Mesendoderm (in vitro differentiated cells): Measurements from ENCODE around the gene ADGRG4.
"Not testable (repeated sequence)": the region's sequence is repeated elsewhere in the genome, so short reads cannot be mapped to it uniquely, and the experiment has no call there.

Source experiments
- DNase-seq: peaks from one replicate; pipeline ENCODE4 v3.0.0; 2013
- H2AK5ac ChIP-seq: 2 replicates; pipeline ENCODE4 v1.6.1; 2013; ENCODE audit warnings: low read length, inconsistent platforms
- H2BK120ac ChIP-seq: 2 replicates; pipeline ENCODE4 v1.6.1; 2013; ENCODE audit warnings: low read depth, mild to moderate bottlenecking, low read length, moderate library complexity, mixed read lengths
- H2BK15ac ChIP-seq: replicated peaks from 2 replicates; pipeline ENCODE4 v1.6.1; 2013; ENCODE audit warnings: low read depth, mild to moderate bottlenecking, moderate library complexity
- H2BK5ac ChIP-seq: 2 replicates; pipeline ENCODE4 v1.6.1; 2013; ENCODE audit warnings: low read length, inconsistent platforms
- H3K18ac ChIP-seq: 2 replicates; pipeline ENCODE4 v1.6.1; 2013; ENCODE audit warnings: mild to moderate bottlenecking, low read length, mixed read lengths
- H3K23ac ChIP-seq: one replicate; pipeline ENCODE4 v1.6.1; 2013; ENCODE audit warnings: low read length
- H3K27ac ChIP-seq: 2 replicates; pipeline ENCODE4 v1.5.1; 2013; ENCODE audit warnings: low read depth, mild to moderate bottlenecking, inconsistent platforms, low read length, moderate library complexity
- H3K27me3 ChIP-seq: 2 replicates; pipeline ENCODE4 v1.6.1; 2013; ENCODE audit warnings: low read length, control low read depth, mild to moderate bottlenecking, inconsistent platforms; ENCODE audit not compliant: insufficient read depth, poor library complexity
- H3K36me3 ChIP-seq: 2 replicates; pipeline ENCODE4 v1.6.1; 2013; ENCODE audit warnings: low read length, inconsistent platforms; ENCODE audit not compliant: control insufficient read depth, insufficient read depth
- H3K4ac ChIP-seq: one replicate; pipeline ENCODE4 v1.6.1; 2013; ENCODE audit warnings: low read depth, mild to moderate bottlenecking, low read length, moderate library complexity
- H3K4me1 ChIP-seq: 2 replicates; pipeline ENCODE4 v1.6.1; 2013; ENCODE audit warnings: low read depth, low read length, inconsistent platforms; ENCODE audit not compliant: control insufficient read depth
- H3K4me2 ChIP-seq: 2 replicates; pipeline ENCODE4 v1.6.1; 2013; ENCODE audit warnings: low read length
- H3K4me3 ChIP-seq: 2 replicates; pipeline ENCODE4 v1.5.1; 2013; ENCODE audit warnings: mild to moderate bottlenecking, low read length
- H3K56ac ChIP-seq: one replicate; pipeline ENCODE4 v1.6.1; 2013; ENCODE audit warnings: low read length
- H3K79me1 ChIP-seq: 2 replicates; pipeline ENCODE4 v1.6.1; 2013; ENCODE audit warnings: low read length, inconsistent platforms
- H3K79me2 ChIP-seq: 2 replicates; pipeline ENCODE4 v1.6.1; 2013; ENCODE audit warnings: mild to moderate bottlenecking, low read length; ENCODE audit not compliant: control insufficient read depth, insufficient read depth
- H3K9ac ChIP-seq: 2 replicates; pipeline ENCODE4 v1.6.1; 2013; ENCODE audit warnings: low read length, inconsistent platforms
- H4K5ac ChIP-seq: one replicate; pipeline ENCODE4 v1.6.1; 2013; ENCODE audit warnings: low read length
- H4K8ac ChIP-seq: one replicate; pipeline ENCODE4 v1.6.1; 2013; ENCODE audit warnings: low read depth, mild to moderate bottlenecking, control low read depth, low read length, moderate library complexity
- WGBS: extraction: QIAGEN DNeasy Blood & Tissue Kit; methylation state at CpG from one replicate; pipeline ENCODE4 v1.1.7; 2013; ENCODE audit warnings: low lambda C conversion rate, missing lambda C conversion rate; ENCODE audit not compliant: insufficient coverage; ENCODE audit errors: extremely low coverage; 5-methylcytosine and 5-hydroxymethylcytosine counted together

The ADGRG4 gene

GRCh38 chrX:136275553-136275952, 25.2 kb upstream of the ADGRG4 start:
- Histone ChIP-seq H3K36me3 (no peaks in the 10 kb centered on the region), H3K56ac (no peak overlapping the region), H3K9ac (no peak overlapping the region), H2BK120ac (no peak overlapping the region), H3K4ac (no peak overlapping the region), H3K4me1 (no peaks in the 10 kb centered on the region), H3K23ac (no peak overlapping the region), H3K4me2 (no peak overlapping the region), H4K8ac (no peak overlapping the region), H4K5ac (no peak overlapping the region), H2BK15ac (no peak overlapping the region), H3K27ac (no peak overlapping the region), H3K79me2 (no peaks in the 10 kb centered on the region), H3K27me3 (no peaks in the 10 kb centered on the region), H3K4me3 (no peak overlapping the region), H3K79me1 (no peaks in the 10 kb centered on the region), H3K18ac (no peak overlapping the region), H2BK5ac (no peak overlapping the region), H2AK5ac (no peak overlapping the region)
- no CpG with 5 or more reads among the region's 4 CpGs for WGBS
- DNase-seq: no peak

DNA sequence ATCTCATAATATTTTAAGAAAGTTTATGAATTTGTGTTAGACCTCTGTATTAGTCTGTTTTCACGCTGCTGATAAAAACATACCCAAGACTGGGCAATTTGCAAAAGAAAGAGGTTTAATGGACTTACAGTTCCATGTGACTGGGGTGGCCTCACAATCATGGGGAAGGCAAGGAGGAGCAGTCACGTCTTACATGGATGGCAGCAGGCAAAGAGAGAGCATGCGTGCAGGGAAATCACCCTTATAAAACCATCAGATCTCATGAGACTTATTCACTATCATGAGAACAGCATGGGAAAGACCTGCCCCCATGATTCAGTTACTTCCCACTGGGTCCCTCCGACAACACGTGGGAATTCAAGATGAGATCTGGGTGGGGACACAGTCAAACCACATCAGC, 14.4 kb upstream of the ADGRG4 start:
- H3K79me1 ChIP-seq, H2BK120ac ChIP-seq, H2BK5ac ChIP-seq, H4K8ac ChIP-seq, H3K4me1 ChIP-seq, H3K4ac ChIP-seq, H3K79me2 ChIP-seq, H3K36me3 ChIP-seq, H3K4me3 ChIP-seq, H3K18ac ChIP-seq, H3K23ac ChIP-seq, H3K4me2 ChIP-seq, H4K5ac ChIP-seq, H3K56ac ChIP-seq, H2BK15ac ChIP-seq, DNase-seq, H2AK5ac ChIP-seq, H3K27me3 ChIP-seq, H3K9ac ChIP-seq, H3K27ac ChIP-seq: not testable (repeated sequence)
- no CpG with 5 or more reads among the region's 5 CpGs for WGBS

- no peak overlapping the region for H2BK120ac ChIP-seq
- no peak overlapping the region for H4K5ac ChIP-seq
- H3K9ac ChIP-seq: no peak overlapping the region
- H2AK5ac ChIP-seq: no peak overlapping the region
- H3K4me2 ChIP-seq: no peak overlapping the region
- no peak overlapping the region for H3K18ac ChIP-seq
- H3K23ac ChIP-seq: no peak overlapping the region
- H3K79me1 ChIP-seq: no peaks in the 10 kb centered on the region
- no peak overlapping the region for H4K8ac ChIP-seq
- H3K56ac ChIP-seq: no peak overlapping the region
- no peak overlapping the region for H3K27ac ChIP-seq
- H3K79me2 ChIP-seq: no peaks in the 10 kb centered on the region
- no CpG with 5 or more reads among the region's 2 CpGs for WGBS
- no peak overlapping the region for H3K4me3 ChIP-seq
- DNase-seq: no peak
- no peaks in the 10 kb centered on the region for H3K27me3 ChIP-seq
- no peak overlapping the region for H2BK15ac ChIP-seq
- no peak overlapping the region for H2BK5ac ChIP-seq
- H3K36me3 ChIP-seq: no peaks in the 10 kb centered on the region
- H3K4me1 ChIP-seq: no peaks in the 10 kb centered on the region
- H3K4ac ChIP-seq: no peak overlapping the region
Measured at GRCh38 chrX:136291824-136292223, 8.9 kb upstream of the ADGRG4 start.

DNA sequence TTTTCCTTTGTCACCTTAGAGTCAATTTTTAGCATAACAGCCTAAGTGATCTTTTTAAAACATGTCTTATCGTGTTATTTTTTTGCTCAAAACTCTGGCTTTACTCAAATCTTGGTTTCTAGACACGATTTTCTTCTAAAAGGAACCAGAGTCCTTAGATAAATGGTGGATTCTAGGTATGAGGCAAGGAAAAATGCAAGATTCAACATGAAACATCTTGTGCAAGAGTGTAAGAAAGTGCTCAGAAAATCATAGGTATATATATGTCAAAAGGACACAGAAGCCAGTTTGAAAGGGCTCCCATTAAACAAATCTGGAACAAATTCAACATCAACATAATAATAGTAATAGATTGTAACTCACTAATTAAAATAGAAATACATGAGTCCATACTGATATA, 8.1 kb upstream of the ADGRG4 start:
- Histone ChIP-seq H3K79me1 (no peaks in the 10 kb centered on the region), H3K4ac (no peak overlapping the region), H3K4me3 (no peak overlapping the region), H4K5ac (no peak overlapping the region), H2BK15ac (no peak overlapping the region), H3K4me1 (no peaks in the 10 kb centered on the region), H3K27ac (no peak overlapping the region), H3K18ac (no peak overlapping the region), H2BK5ac (no peak overlapping the region), H4K8ac (no peak overlapping the region), H2BK120ac (no peak overlapping the region), H3K36me3 (no peaks in the 10 kb centered on the region), H3K4me2 (no peak overlapping the region), H3K27me3 (no peaks in the 10 kb centered on the region), H2AK5ac (no peak overlapping the region), H3K23ac (no peak overlapping the region), H3K9ac (no peak overlapping the region), H3K79me2 (no peaks in the 10 kb centered on the region), H3K56ac (no peak overlapping the region)
- no peak for DNase-seq
- WGBS: no CpG with 5 or more reads among the region's 2 CpGs

- Histone ChIP-seq H3K27me3 (no peaks in the 10 kb centered on the region), H3K9ac (no peak overlapping the region), H3K79me1 (no peaks in the 10 kb centered on the region), H4K8ac (no peak overlapping the region), H2BK15ac (no peak overlapping the region), H3K4me1 (no peaks in the 10 kb centered on the region), H3K4me3 (no peak overlapping the region), H4K5ac (no peak overlapping the region), H2AK5ac (no peak overlapping the region), H3K18ac (no peak overlapping the region), H3K4me2 (no peak overlapping the region), H3K56ac (no peak overlapping the region), H3K79me2 (no peaks in the 10 kb centered on the region), H2BK120ac (no peak overlapping the region), H3K23ac (no peak overlapping the region), H3K4ac (no peak overlapping the region), H3K27ac (no peak overlapping the region), H2BK5ac (no peak overlapping the region), H3K36me3 (no peaks in the 10 kb centered on the region)
- DNase-seq: no peak
- no CpG with 5 or more reads among the region's 8 CpGs for WGBS
Measured at GRCh38 chrX:136295380-136295779, 5.4 kb upstream of the ADGRG4 start.

DNA sequence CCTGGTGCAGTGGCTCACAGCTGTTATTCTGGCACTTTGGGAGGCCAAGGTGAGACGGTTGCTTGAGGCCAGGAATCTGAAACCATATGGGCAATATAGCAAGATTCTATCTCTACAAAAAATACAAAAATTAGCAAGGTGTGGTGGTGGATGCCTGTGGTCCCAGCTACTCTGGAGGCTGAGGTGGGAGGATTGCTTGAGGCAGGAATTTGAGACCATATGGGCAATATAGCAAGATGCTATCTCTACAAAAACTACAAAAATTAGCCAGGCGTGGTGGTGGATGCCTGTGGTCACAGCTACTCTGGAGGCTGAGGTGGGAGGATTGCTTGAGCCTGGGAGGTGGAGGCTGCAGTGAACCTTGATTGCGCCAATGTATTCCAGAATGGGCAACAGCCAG, 2.3 kb downstream of the ADGRG4 start:
- H3K79me1 ChIP-seq: no peaks in the 10 kb centered on the region
- no peak overlapping the region for H2BK120ac ChIP-seq
- H3K4ac ChIP-seq: no peak overlapping the region
- no peak overlapping the region for H2BK5ac ChIP-seq
- H4K5ac ChIP-seq: no peak overlapping the region
- H2AK5ac ChIP-seq: no peak overlapping the region
- no peak overlapping the region for H3K4me3 ChIP-seq
- H3K27me3 ChIP-seq: no peaks in the 10 kb centered on the region
- H3K23ac ChIP-seq: no peak overlapping the region
- H3K36me3 ChIP-seq: no peaks in the 10 kb centered on the region
- H3K18ac ChIP-seq: no peak overlapping the region
- no peaks in the 10 kb centered on the region for H3K4me1 ChIP-seq
- no peak for DNase-seq
- no CpG with 5 or more reads among the region's 3 CpGs for WGBS
- no peak overlapping the region for H3K4me2 ChIP-seq
- H3K56ac ChIP-seq: no peak overlapping the region
- H4K8ac ChIP-seq: no peak overlapping the region
- no peak overlapping the region for H3K27ac ChIP-seq
- no peak overlapping the region for H2BK15ac ChIP-seq
- no peaks in the 10 kb centered on the region for H3K79me2 ChIP-seq
- no peak overlapping the region for H3K9ac ChIP-seq
